Vagina (tissue), 2 donors: ENCODE data around the gene CARD10. TPM values are rescaled to one million over a fixed set of nuclear protein-coding genes. Genes with fewer than 3 reads are reported as not detected.
"Not testable (repeated sequence)": the region's sequence is repeated elsewhere in the genome, so short reads cannot be mapped to it uniquely, and the experiment has no call there.

Experiments
- DNase-seq, 2 donors: peaks; one replicate each; pipeline ENCODE4 v3.0.0-alpha.2; 2017; ENCODE audit errors: extremely low spot score in 2 of 2
- H3K27ac ChIP-seq: fragments of 200-600 bp; sonication (generic); one replicate; pipeline ENCODE4 v1.5.1; 2019
- H3K27me3 ChIP-seq: fragments of 200-600 bp; sonication (generic); one replicate; pipeline ENCODE4 v1.5.1; 2019
- H3K36me3 ChIP-seq, 2 donors: fragments of 200-600 bp; sonication (generic); one replicate each; pipeline ENCODE4 v1.5.1; 2017 to 2019
- H3K4me1 ChIP-seq: fragments of 200-600 bp; sonication (generic); one replicate; pipeline ENCODE4 v1.5.1; 2019
- H3K4me3 ChIP-seq, 2 donors: fragments of 200-600 bp; sonication (generic); 1 replicate in 1 of 2; 2 replicates in 1 of 2; pipeline ENCODE4 v1.5.1; 2016 to 2019
- H3K9me3 ChIP-seq: fragments of 200-600 bp; sonication (generic); one replicate; pipeline ENCODE4 v1.5.1; 2019
- POLR2A ChIP-seq, 2 donors: fragments of 450-650 bp; IDR thresholded peaks; one replicate each; pipeline ENCODE4 v1.6.1; 2017; ENCODE audit warnings: antibody characterized with exemption in 2 of 2, mild to moderate bottlenecking in 2 of 2, moderate library complexity in 2 of 2
- POLR2AphosphoS5 ChIP-seq, 2 donors: sonication (generic); formaldehyde crosslinking; IDR thresholded peaks; one replicate each; pipeline ENCODE4 v1.9.0; 2017; ENCODE audit warnings: antibody characterized with exemption in 2 of 2, mild to moderate bottlenecking in 2 of 2, low read depth in 1 of 2; ENCODE audit not compliant: insufficient read depth in 1 of 2
- intact Hi-C: fragments of 100-400 bp; cut with DNase I; formaldehyde crosslinking; loops from one replicate; pipeline ENCODE4 v1.15.1; 2023
- total RNA-seq: library from RNA; depleted of rRNA; stranded (reverse); fragments of >200 nt; gene quantifications from one replicate; pipeline ENCODE4 v1.2.3, GENCODE V29; 2016
- TF ChIP-seq, protein P1 (sequence below), 3 experiments: fragments of 450-650 bp in 2 of 3; fragments of 200-600 bp in 1 of 3; sonication (generic) in 1 of 3; IDR thresholded peaks; one replicate each; pipeline ENCODE4 v1.5.1; 2017 to 2019; ENCODE audit warnings: antibody characterized with exemption in 3 of 3, mild to moderate bottlenecking in 2 of 3, moderate library complexity in 2 of 3

Gene CARD10
- total RNA-seq, 1 donor from 2014 or later: 11.0 TPM

DNA sequence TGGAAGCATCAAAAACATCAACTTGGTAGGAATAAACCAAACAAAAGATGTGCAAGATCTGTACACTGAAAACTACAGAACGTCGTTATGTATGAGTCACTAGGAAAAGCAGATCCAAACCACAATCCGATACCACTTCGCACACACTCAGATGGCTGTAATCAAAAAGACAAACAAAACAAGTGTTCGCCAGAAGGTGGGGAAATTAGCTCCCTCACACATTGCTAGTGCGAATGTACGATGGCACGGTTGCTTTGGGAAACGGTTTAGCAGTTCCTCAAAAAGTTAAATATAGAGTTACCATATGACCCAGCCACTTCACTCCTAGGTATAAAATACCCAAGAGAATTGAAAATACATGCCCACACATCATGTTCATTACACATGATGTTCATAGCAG lies 14.8 kb upstream of the CARD10 start:
- no peaks in the 10 kb centered on the region for H3K36me3 ChIP-seq
- no peak overlapping the region for H3K4me3 ChIP-seq
- H3K4me1 ChIP-seq: peaks cover 2% of the 10 kb centered on the region
- intact Hi-C loops: no loop called here
- no peaks in the 10 kb centered on the region for H3K27me3 ChIP-seq
- TF ChIP-seq, protein P1, sequence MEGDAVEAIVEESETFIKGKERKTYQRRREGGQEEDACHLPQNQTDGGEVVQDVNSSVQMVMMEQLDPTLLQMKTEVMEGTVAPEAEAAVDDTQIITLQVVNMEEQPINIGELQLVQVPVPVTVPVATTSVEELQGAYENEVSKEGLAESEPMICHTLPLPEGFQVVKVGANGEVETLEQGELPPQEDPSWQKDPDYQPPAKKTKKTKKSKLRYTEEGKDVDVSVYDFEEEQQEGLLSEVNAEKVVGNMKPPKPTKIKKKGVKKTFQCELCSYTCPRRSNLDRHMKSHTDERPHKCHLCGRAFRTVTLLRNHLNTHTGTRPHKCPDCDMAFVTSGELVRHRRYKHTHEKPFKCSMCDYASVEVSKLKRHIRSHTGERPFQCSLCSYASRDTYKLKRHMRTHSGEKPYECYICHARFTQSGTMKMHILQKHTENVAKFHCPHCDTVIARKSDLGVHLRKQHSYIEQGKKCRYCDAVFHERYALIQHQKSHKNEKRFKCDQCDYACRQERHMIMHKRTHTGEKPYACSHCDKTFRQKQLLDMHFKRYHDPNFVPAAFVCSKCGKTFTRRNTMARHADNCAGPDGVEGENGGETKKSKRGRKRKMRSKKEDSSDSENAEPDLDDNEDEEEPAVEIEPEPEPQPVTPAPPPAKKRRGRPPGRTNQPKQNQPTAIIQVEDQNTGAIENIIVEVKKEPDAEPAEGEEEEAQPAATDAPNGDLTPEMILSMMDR (IDR thresholded peaks at IDR 0.05): no peak
- TF ChIP-seq POLR2AphosphoS5 (IDR thresholded peaks at IDR 0.05; ENCODE audit: insufficient read depth in 1 of 2, low read depth in 1 of 2) (no peak), POLR2A (IDR thresholded peaks at IDR 0.05) (no peak)
- H3K9me3 ChIP-seq: no peaks in the 10 kb centered on the region
- no peak for DNase-seq
- no peak overlapping the region for H3K27ac ChIP-seq

DNA sequence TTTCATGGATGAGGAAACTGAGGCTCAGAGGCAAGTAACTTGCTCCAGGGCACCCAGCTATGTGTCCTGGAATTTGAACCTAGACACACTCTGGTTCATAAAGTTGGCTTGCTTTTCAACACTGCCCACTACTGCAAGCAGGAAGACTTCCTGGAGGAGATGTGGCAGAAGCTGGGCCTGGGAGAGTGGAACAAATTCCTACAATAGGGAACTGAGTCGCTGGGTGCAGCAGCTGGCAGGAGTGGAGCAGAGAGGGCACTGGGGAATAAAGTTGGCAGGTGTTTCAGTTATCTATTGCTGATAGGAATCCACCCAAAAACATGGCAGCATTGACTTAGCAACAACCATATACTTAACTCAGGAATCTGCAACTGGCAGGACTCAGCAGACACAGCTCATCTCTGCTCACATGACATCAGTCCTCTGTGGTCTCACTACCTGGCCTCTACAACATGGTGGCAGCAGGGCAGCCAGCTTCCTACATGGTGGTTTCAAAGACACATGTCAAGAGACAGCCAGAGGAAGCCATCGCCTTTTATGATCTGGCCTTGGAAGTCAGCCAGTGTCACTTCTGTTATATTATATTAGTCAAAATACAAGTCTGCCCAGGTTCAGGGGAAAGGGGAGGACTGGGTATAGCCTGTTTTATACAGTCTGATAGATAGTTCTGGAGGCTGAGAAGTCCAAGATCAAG lies 10.6 kb upstream of the CARD10 start:
- Histone ChIP-seq H3K9me3 (no peaks in the 10 kb centered on the region), H3K36me3 (no peaks in the 10 kb centered on the region), H3K27me3 (no peaks in the 10 kb centered on the region), H3K4me3 (no peak overlapping the region), H3K4me1 (peaks cover 14% of the 10 kb centered on the region), H3K27ac (no peak overlapping the region)
- TF ChIP-seq POLR2A (IDR thresholded peaks at IDR 0.05): no peak
- no peak for TF ChIP-seq POLR2AphosphoS5 (IDR thresholded peaks at IDR 0.05; ENCODE audit: insufficient read depth in 1 of 2, low read depth in 1 of 2)
- TF ChIP-seq, protein P1 (IDR thresholded peaks at IDR 0.05): no peak
- no peak for DNase-seq
- intact Hi-C loops: no loop called here

DNA sequence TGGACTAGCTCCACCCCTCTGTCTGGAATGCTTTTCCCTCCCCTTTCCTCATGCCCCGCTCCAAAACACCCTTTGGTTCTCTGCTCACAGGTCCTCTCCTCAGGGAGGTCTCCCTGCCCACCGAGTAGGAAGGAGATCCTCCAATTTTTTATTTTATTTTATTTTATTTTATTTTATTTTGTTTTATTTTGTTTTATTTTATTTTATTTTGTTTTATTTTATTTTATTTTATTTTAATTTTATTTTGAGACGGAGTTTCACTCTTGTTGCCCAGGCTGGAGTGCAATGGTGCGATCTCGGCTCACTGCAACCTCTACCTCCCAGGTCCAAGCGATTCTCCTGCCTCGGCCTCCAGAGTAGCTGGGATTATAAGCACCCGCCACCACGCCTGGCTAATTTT lies 8.7 kb upstream of the CARD10 start:
- DNase-seq, H3K27ac ChIP-seq, intact Hi-C loops, H3K36me3 ChIP-seq, H3K9me3 ChIP-seq, H3K27me3 ChIP-seq, H3K4me3 ChIP-seq: not testable (repeated sequence)
- peaks cover 15% of the 10 kb centered on the region for H3K4me1 ChIP-seq

DNA sequence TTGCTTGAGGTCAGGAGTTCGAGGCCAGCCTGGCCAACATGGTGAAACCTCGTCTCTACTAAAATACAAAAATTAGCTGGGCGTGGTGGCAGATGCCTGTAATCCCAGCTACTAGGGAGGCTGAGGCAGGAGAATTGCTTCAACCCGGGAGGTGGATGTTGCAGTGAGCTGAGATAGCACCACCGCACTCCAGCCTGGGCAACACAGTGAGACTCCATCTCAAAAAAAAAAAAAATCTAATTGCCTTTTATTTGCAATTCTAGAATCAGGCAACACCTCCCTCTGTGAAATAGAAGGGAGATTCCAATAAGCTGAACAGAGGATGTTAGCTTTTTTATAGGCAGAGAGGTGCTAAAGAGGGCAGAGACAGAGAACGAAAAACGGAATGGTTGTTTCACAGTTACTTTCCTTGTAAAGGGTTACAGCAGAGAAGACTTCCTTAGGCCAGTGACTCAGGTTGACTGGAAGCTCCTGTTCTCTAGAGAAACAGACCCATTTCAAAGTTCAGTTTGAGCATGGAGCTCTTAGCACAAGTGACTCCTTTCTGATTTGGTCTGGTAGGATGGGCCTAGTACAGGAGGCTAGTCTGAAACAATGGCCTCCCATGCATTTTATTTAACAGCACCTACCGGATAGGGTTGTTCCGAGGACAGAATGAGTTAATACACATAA lies 8.0 kb upstream of the CARD10 start:
- H3K27ac ChIP-seq, H3K9me3 ChIP-seq, H3K4me3 ChIP-seq, H3K27me3 ChIP-seq, intact Hi-C loops, DNase-seq, H3K36me3 ChIP-seq: not testable (repeated sequence)
- peaks cover 15% of the 10 kb centered on the region for H3K4me1 ChIP-seq

DNA sequence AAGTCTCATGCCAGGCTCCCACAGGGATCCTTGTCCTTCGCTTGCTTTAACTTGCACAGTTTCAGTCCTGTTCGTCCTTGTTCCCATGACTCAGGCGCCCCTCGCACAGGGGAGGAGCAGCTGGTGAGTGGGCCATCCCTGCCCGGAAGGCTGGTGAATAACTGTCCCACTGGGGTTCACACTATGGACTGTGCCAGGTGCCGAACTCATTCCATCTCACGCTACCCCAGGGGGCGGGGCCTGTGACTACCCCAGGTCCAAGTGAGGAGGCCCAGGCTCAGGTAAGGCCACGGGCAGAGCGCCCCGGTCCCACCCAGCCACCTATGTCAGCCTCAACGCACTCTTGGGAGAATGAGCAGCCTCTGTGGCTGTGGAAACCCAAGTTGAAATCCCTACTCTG lies 7.2 kb upstream of the CARD10 start:
- no peaks in the 10 kb centered on the region for H3K27me3 ChIP-seq
- intact Hi-C loops: no loop called here
- H3K4me1 ChIP-seq: peaks cover 15% of the 10 kb centered on the region

More for the DNA sequence above, 7.2 kb upstream of the CARD10 start:
- TF ChIP-seq POLR2A (IDR thresholded peaks at IDR 0.05): no peak
- no peak for TF ChIP-seq POLR2AphosphoS5 (IDR thresholded peaks at IDR 0.05; ENCODE audit: insufficient read depth in 1 of 2, low read depth in 1 of 2)
- TF ChIP-seq, protein P1 (IDR thresholded peaks at IDR 0.05): no peak
- H3K27ac ChIP-seq: no peak overlapping the region
- no peak for DNase-seq
- H3K4me3 ChIP-seq: no peak overlapping the region
- no peaks in the 10 kb centered on the region for H3K36me3 ChIP-seq
- no peaks in the 10 kb centered on the region for H3K9me3 ChIP-seq
